ENCODE results near the gene WSB2. TPM values are rescaled to one million over a fixed set of nuclear protein-coding genes. Genes with fewer than 3 reads are reported as not detected.

The WSB2 gene
- total and polyA plus RNA-seq, 10 donors = 14.4 to 63.2 (median 43.6) TPM

- no peak for TF ChIP-seq POLR2A (IDR thresholded peaks at IDR 0.05)
These were observed 2.1 kb downstream of the WSB2 start for GRCh38 chr12:118058881-118059280.

GRCh38 chr12:118058227-118058626 is 2.8 kb downstream of the WSB2 start:
- H3K4me3 ChIP-seq = no peak overlapping the region
- WGBS, 5 donors = 88 to 97% (median 96%) methylated on average over 7 of the region's 7 CpGs
- TF ChIP-seq CTCF (IDR thresholded peaks at IDR 0.05 in 8 of 11, conservative IDR thresholded peaks at IDR 0.05 in 3 of 11) (no peak), POLR2AphosphoS5 (IDR thresholded peaks at IDR 0.05) (no peak), POLR2A (IDR thresholded peaks at IDR 0.05) (no peak)
- H3K27ac ChIP-seq = no peak overlapping the region
- DNase-seq = no peak
- no peaks in the 10 kb centered on the region for H3K36me3 ChIP-seq
- intact Hi-C loops (cut with DNase I; ENCODE audit: low total_unique reads) = no loop called here
- H3K27me3 ChIP-seq (replicated peaks in 1 of 7) = no peaks in the 10 kb centered on the region
- peaks cover 15 to 90% (median 49%) of the 10 kb centered on the region in 6 donors for H3K4me1 ChIP-seq
- H3K9me3 ChIP-seq = no peaks in the 10 kb centered on the region

More at GRCh38 chr12:118058881-118059280, 2.1 kb downstream of the WSB2 start:
- intact Hi-C loops (cut with DNase I; ENCODE audit: low total_unique reads) = no loop called here
- Histone ChIP-seq H3K9me3 (no peaks in the 10 kb centered on the region), H3K27ac (peak overlapping the region in 7 of 8 donors; percentile 87 to 97 (median 93)), H3K36me3 (no peaks in the 10 kb centered on the region), H3K4me1 (peaks cover 15 to 90% (median 53%) of the 10 kb centered on the region in 6 donors), H3K27me3 (replicated peaks in 1 of 7) (no peaks in the 10 kb centered on the region), H3K4me3 (no peak overlapping the region)
- DNase-seq = no peak
- 85 to 90% (median 88%) methylated on average over 8 of the region's 8 CpGs for WGBS, 5 donors

GRCh38 chr12:118055865-118056773 is 4.9 kb downstream of the WSB2 start:
- H3K4me1 ChIP-seq = peaks cover 21 to 94% (median 49%) of the 10 kb centered on the region in 6 donors
- H3K36me3 ChIP-seq = peaks cover 0 to 15% (median 8%) of the 10 kb centered on the region in 6 donors
- TF ChIP-seq POLR2A (IDR thresholded peaks at IDR 0.05) = no peak
- no peak for TF ChIP-seq CTCF (IDR thresholded peaks at IDR 0.05 in 8 of 11, conservative IDR thresholded peaks at IDR 0.05 in 3 of 11)
- no peak for TF ChIP-seq POLR2AphosphoS5 (IDR thresholded peaks at IDR 0.05)
- H3K27ac ChIP-seq = peak overlapping the region in 4 of 8 donors; percentile 18 to 68 (median 41)
- intact Hi-C loops (cut with DNase I; ENCODE audit: low total_unique reads) = no loop called here
- no peaks in the 10 kb centered on the region for H3K9me3 ChIP-seq
- WGBS, 5 donors = 79 to 87% (median 82%) methylated on average over 13 of the region's 13 CpGs
- DNase-seq = no peak
- H3K4me3 ChIP-seq = no peak overlapping the region
- H3K27me3 ChIP-seq (replicated peaks in 1 of 7) = no peaks in the 10 kb centered on the region

- Histone ChIP-seq H3K27me3 (replicated peaks in 1 of 7) (no peaks in the 10 kb centered on the region), H3K4me1 (peaks cover 19 to 91% (median 47%) of the 10 kb centered on the region in 6 donors), H3K36me3 (peaks cover 0 to 25% (median 16%) of the 10 kb centered on the region in 6 donors), H3K9me3 (no peaks in the 10 kb centered on the region), H3K27ac (peak overlapping the region in 5 of 8 donors; percentile 9 to 68 (median 24)), H3K4me3 (no peak overlapping the region)
- TF ChIP-seq CTCF (IDR thresholded peaks at IDR 0.05 in 8 of 11, conservative IDR thresholded peaks at IDR 0.05 in 3 of 11) (peak; percentile 14 to 78 (median 71)), POLR2A (IDR thresholded peaks at IDR 0.05) (no peak), POLR2AphosphoS5 (IDR thresholded peaks at IDR 0.05) (peak in 1 of 3 donors; percentile 65)
- DNase-seq = peak; percentile 80
- 62 to 75% (median 73%) methylated on average over 2 of the region's 2 CpGs for WGBS, 5 donors
- intact Hi-C loops (cut with DNase I; ENCODE audit: low total_unique reads) = no loop called here
These were observed 5.8 kb downstream of the WSB2 start for GRCh38 chr12:118055144-118055557.

All from spleen (tissue), 11 donors.